A673 (cell line): ENCODE results near the gene CLHC1. TPM values are rescaled to one million over a fixed set of nuclear protein-coding genes. Genes with fewer than 3 reads are reported as not detected.
A peak's percentile ranks its signal among the peaks of the same experiment; 100 is the strongest.

Source experiments
- BruUV-seq: library from RNA; stranded (reverse); fragments of 400-500 nt; replicated peaks from 2 replicates; lab custom pipeline; 2021; lab: Mats Ljungman, UMichigan
- CTCF ChIA-PET: fragments of 300-600 bp; sonication (Branson Sonifier 250); formaldehyde crosslinking; loops from one replicate; lab custom pipeline; 2022; ENCODE audit warnings: antibody characterized with exemption; lab: Charles Lee
- POLR2A ChIA-PET: fragments of 300-600 bp; sonication (Branson Sonifier 250); formaldehyde crosslinking; loops from one replicate; lab custom pipeline; 2022; ENCODE audit warnings: antibody characterized with exemption; ENCODE audit not compliant: low non-redundant PET; lab: Charles Lee
- DNase-seq: peaks from one replicate; pipeline ENCODE4 v3.0.0-alpha.2; 2015; ENCODE audit warnings: low spot score
- H3K27ac ChIP-seq: fragments of 200-600 bp; sonication (generic); 2 replicates; pipeline ENCODE4 v1.5.1; 2016; ENCODE audit warnings: mixed run types, low read depth, mild to moderate bottlenecking, mixed read lengths, antibody characterized with exemption, low read length; ENCODE audit not compliant: poor library complexity, severe bottlenecking
- H3K27me3 ChIP-seq: fragments of 200-600 bp; sonication (generic); replicated peaks from 2 replicates; pipeline ENCODE4 v1.6.1; 2017; ENCODE audit warnings: mixed run types, low read depth, mild to moderate bottlenecking, mixed read lengths, antibody characterized with exemption, low read length; ENCODE audit not compliant: insufficient read depth, poor library complexity
- H3K36me3 ChIP-seq: fragments of 200-600 bp; sonication (generic); 2 replicates; pipeline ENCODE4 v1.6.1; 2016; ENCODE audit warnings: mixed run types, mild to moderate bottlenecking, mixed read lengths, antibody characterized with exemption, low read length; ENCODE audit not compliant: insufficient read depth, poor library complexity, severe bottlenecking
- H3K4me1 ChIP-seq: fragments of 200-600 bp; sonication (generic); 2 replicates; pipeline ENCODE4 v1.6.1; 2017; ENCODE audit warnings: mixed run types, mild to moderate bottlenecking, mixed read lengths, antibody characterized with exemption, low read length; ENCODE audit not compliant: insufficient read depth, poor library complexity, severe bottlenecking
- H3K4me3 ChIP-seq: fragments of 200-600 bp; sonication (generic); 2 replicates; pipeline ENCODE4 v1.5.1; 2016; ENCODE audit warnings: low read depth, mixed run types, mild to moderate bottlenecking, mixed read lengths, low read length; ENCODE audit not compliant: poor library complexity, severe bottlenecking
- H3K9me3 ChIP-seq: fragments of 200-600 bp; sonication (generic); 2 replicates; pipeline ENCODE4 v1.6.1; 2016; ENCODE audit warnings: mixed run types, low read depth, mild to moderate bottlenecking, mixed read lengths, antibody characterized with exemption, low read length; ENCODE audit not compliant: poor library complexity, severe bottlenecking
- CTCF ChIP-seq: fragments of 300-800, 200-600 bp; sonication (generic); conservative IDR thresholded peaks from 2 replicates; pipeline ENCODE4 v1.5.1; 2017; ENCODE audit warnings: low read depth, mild to moderate bottlenecking, antibody characterized with exemption, low read length, moderate library complexity, mixed read lengths
- EZH2 ChIP-seq: fragments of 200-600 bp; sonication (generic); IDR thresholded peaks from 2 replicates; pipeline ENCODE4 v1.6.1; 2017; ENCODE audit warnings: borderline replicate concordance, low read depth, mild to moderate bottlenecking, mixed read lengths, antibody characterized with exemption, low read length; ENCODE audit not compliant: poor library complexity, severe bottlenecking
- intact Hi-C: fragments of 100-400 bp; cut with micrococcal nuclease; formaldehyde crosslinking; loops from one replicate; pipeline ENCODE4 v1.10.0; 2022; ENCODE audit not compliant: unreplicated experiment
- total RNA-seq: library from RNA; stranded (reverse); gene quantifications from 2 replicates; pipeline ENCODE4 v1.2.3, GENCODE V29; 2021

The CLHC1 gene
- total RNA-seq, 1 experiment from 2014 or later = 9.1 TPM

DNA sequence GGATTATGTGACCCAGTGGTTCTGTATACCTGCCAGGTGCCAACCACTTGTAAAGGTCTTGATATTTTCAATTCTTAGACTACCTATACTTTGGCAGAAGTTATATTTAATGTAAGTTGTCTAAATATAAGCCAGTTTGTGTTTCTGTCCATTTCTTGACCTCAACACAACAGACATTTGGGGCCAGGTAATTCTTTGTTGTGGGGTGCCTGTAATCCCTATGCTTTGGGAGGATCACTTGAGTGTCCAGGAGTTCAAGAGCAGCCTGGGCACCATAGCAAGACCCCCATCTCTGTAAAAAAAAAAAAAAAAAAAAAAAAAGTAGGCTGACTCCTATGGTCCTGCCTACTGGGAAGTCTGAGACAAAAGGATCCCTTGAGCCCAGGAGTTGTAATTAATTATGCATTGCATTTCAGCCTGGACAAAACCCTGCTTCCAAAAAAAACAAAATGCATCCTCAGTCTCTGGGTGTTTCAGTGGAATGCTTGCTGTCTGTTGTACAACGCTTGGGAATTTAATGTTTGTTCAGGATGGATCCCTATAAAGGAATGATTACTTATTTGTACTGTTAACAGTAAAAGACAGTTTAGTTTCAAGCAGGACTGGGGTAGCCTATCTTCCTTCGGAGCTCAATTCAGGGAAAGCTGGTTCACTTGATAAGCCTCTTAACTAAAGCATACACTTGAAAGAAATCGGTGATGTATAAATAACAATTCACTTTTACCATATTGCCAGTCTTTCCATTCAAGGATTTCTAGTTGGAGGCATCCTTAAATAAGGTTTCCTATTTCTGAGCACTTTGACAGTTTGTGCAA, 3.8 kb upstream of the CLHC1 start:
- Histone ChIP-seq H3K4me3 (no peak overlapping the region), H3K4me1 (peaks cover 20% of the 10 kb centered on the region), H3K27me3 (no peaks in the 10 kb centered on the region), H3K27ac (peak overlapping the region; percentile 10), H3K36me3 (peaks cover 47% of the 10 kb centered on the region), H3K9me3 (no peaks in the 10 kb centered on the region)
- CTCF ChIA-PET = no interaction called here
- intact Hi-C loops = no loop called here
- POLR2A ChIA-PET = no interaction called here
- TF ChIP-seq EZH2 (no peak), CTCF (no peak)
- DNase-seq = no peak
- no TSS peak for BruUV-seq

DNA sequence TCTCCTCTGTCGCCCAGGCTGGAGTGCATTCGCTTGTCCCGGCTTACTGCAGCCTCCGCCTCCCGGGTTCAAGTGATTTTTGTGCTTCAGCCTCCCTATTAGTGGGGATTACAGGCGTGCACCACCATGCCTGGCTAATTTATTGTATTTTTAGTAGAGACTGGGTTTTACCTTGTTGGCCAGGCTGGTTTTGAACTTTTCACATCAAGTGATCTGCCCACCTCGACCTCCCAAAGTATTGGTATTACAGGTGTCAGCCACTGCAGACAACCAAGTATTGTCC, 1.5 kb upstream of the CLHC1 start:
- intact Hi-C loops = loop anchor here (2.0 kb wide), 1 partner anchor 185 kb away; the partner anchor contains the start of gene CCDC88A
- H3K27ac ChIP-seq = peak overlapping the region; percentile 98
- ChIA-PET POLR2A (no interaction called here), CTCF (no interaction called here)
- BruUV-seq = no TSS peak
- no peaks in the 10 kb centered on the region for H3K27me3 ChIP-seq
- peaks cover 20% of the 10 kb centered on the region for H3K4me1 ChIP-seq
- no peak for TF ChIP-seq EZH2
- no peak for TF ChIP-seq CTCF
- H3K36me3 ChIP-seq = peaks cover 40% of the 10 kb centered on the region
- peak overlapping the region; percentile 85 for H3K4me3 ChIP-seq
- H3K9me3 ChIP-seq = no peaks in the 10 kb centered on the region
- no peak for DNase-seq

GRCh38 chr2:55232863-55233657, 967 bp upstream of the CLHC1 start:
- Histone ChIP-seq H3K27ac (peak overlapping the region; percentile 98), H3K4me1 (peaks cover 22% of the 10 kb centered on the region), H3K27me3 (no peaks in the 10 kb centered on the region), H3K36me3 (peaks cover 40% of the 10 kb centered on the region), H3K9me3 (no peaks in the 10 kb centered on the region), H3K4me3 (peak overlapping the region; percentile 85)
- ChIA-PET CTCF (interaction anchor here (1.0 kb wide), 1 partner anchor 10 kb away, joined by 3 read pairs; no protein-coding TSS in a partner anchor), POLR2A (interaction anchor here (0.9 kb wide), 1 partner anchor 182 kb away, joined by 4 read pairs; the partner anchor contains the start of gene RTN4)
- BruUV-seq = TSS peak; percentile 62
- no peak for TF ChIP-seq EZH2
- no peak for TF ChIP-seq CTCF
- DNase-seq = no peak
- intact Hi-C loops = loop anchor here (1.0 to 2.0 kb wide), 3 partner anchors 183 to 384 kb away; partner anchors contain the start of genes CCDC88A, PPP4R3B and RTN4
